ENCODE measurements around the gene TSHZ2. TPM values are rescaled to one million over a fixed set of nuclear protein-coding genes. Genes with fewer than 3 reads are reported as not detected.

Gene TSHZ2
- total RNA-seq, 4 donors from 2014 or later, result 10.3 to 15.0 (median 12.9) TPM

GRCh38 chr20:53016534-53017042 is 44.4 kb downstream of the TSHZ2 start:
- peak; percentile 72 for DNase-seq (ENCODE audit: extremely low spot score)
- H3K4me3 ChIP-seq, result no peak overlapping the region
- H3K36me3 ChIP-seq, result no peaks in the 10 kb centered on the region
- H3K27me3 ChIP-seq, result no peaks in the 10 kb centered on the region
- H3K27ac ChIP-seq (replicated peaks in 1 of 4), result no peak overlapping the region
- intact Hi-C loops (cut with DNase I), result no loop called here
- TF ChIP-seq EP300 (IDR thresholded peaks at IDR 0.05) (no peak), POLR2A (IDR thresholded peaks at IDR 0.05; ENCODE audit: low read depth) (no peak), CTCF (IDR thresholded peaks at IDR 0.05) (no peak), POLR2AphosphoS5 (IDR thresholded peaks at IDR 0.05) (no peak)
- 94% methylated on average over 5 of the region's 5 CpGs for WGBS
- peaks cover 0 to 9% (median 0%) of the 10 kb centered on the region in 4 donors for H3K4me1 ChIP-seq
- peaks cover 0 to 8% (median 6%) of the 10 kb centered on the region in 4 donors for H3K9me3 ChIP-seq

- H3K27me3 ChIP-seq, result no peaks in the 10 kb centered on the region
- H3K36me3 ChIP-seq, result no peaks in the 10 kb centered on the region
- no peak overlapping the region for H3K27ac ChIP-seq (replicated peaks in 1 of 4)
- no peak overlapping the region for H3K4me3 ChIP-seq
- H3K4me1 ChIP-seq, result peaks cover 0 to 9% (median 0%) of the 10 kb centered on the region in 4 donors
- WGBS, result 81% methylated on average over 4 of the region's 4 CpGs
- H3K9me3 ChIP-seq, result peaks cover 0 to 8% (median 6%) of the 10 kb centered on the region in 4 donors
- DNase-seq (ENCODE audit: extremely low spot score), result no peak
- no peak for TF ChIP-seq POLR2A (IDR thresholded peaks at IDR 0.05; ENCODE audit: low read depth)
- TF ChIP-seq EP300 (IDR thresholded peaks at IDR 0.05), result no peak
- no peak for TF ChIP-seq CTCF (IDR thresholded peaks at IDR 0.05)
- no peak for TF ChIP-seq POLR2AphosphoS5 (IDR thresholded peaks at IDR 0.05)
- intact Hi-C loops (cut with DNase I), result no loop called here
Measured at GRCh38 chr20:53017206-53017605, 45.0 kb downstream of the TSHZ2 start.

GRCh38 chr20:53019464-53019863 is 47.3 kb downstream of the TSHZ2 start:
- H3K27me3 ChIP-seq, result no peaks in the 10 kb centered on the region
- H3K27ac ChIP-seq (replicated peaks in 1 of 4), result no peak overlapping the region
- WGBS, result 82% methylated on average over 6 of the region's 6 CpGs
- intact Hi-C loops (cut with DNase I), result no loop called here
- H3K4me3 ChIP-seq, result no peak overlapping the region
- peaks cover 0 to under 1% (median 0%) of the 10 kb centered on the region in 4 donors for H3K9me3 ChIP-seq
- TF ChIP-seq POLR2A (IDR thresholded peaks at IDR 0.05; ENCODE audit: low read depth), result no peak
- TF ChIP-seq CTCF (IDR thresholded peaks at IDR 0.05), result no peak
- no peak for TF ChIP-seq EP300 (IDR thresholded peaks at IDR 0.05)
- TF ChIP-seq POLR2AphosphoS5 (IDR thresholded peaks at IDR 0.05), result no peak
- peaks cover 0 to 9% (median 0%) of the 10 kb centered on the region in 4 donors for H3K4me1 ChIP-seq
- H3K36me3 ChIP-seq, result no peaks in the 10 kb centered on the region
- peak; percentile 37 for DNase-seq (ENCODE audit: extremely low spot score)

- H3K4me3 ChIP-seq, result no peak overlapping the region
- H3K36me3 ChIP-seq, result no peaks in the 10 kb centered on the region
- WGBS, result 66% methylated on average over 4 of the region's 4 CpGs
- H3K27ac ChIP-seq (replicated peaks in 1 of 4), result no peak overlapping the region
- H3K27me3 ChIP-seq, result no peaks in the 10 kb centered on the region
- intact Hi-C loops (cut with DNase I), result no loop called here
- peaks cover 0 to 9% (median 0%) of the 10 kb centered on the region in 4 donors for H3K4me1 ChIP-seq
- DNase-seq (ENCODE audit: extremely low spot score), result peak; percentile 86
- TF ChIP-seq POLR2AphosphoS5 (IDR thresholded peaks at IDR 0.05), result no peak
- no peak for TF ChIP-seq CTCF (IDR thresholded peaks at IDR 0.05)
- no peak for TF ChIP-seq POLR2A (IDR thresholded peaks at IDR 0.05; ENCODE audit: low read depth)
- no peak for TF ChIP-seq EP300 (IDR thresholded peaks at IDR 0.05)
- no peaks in the 10 kb centered on the region for H3K9me3 ChIP-seq
Measured at GRCh38 chr20:53020376-53020775, 48.2 kb downstream of the TSHZ2 start.

- Histone ChIP-seq H3K27ac (replicated peaks in 1 of 4) (no peak overlapping the region), H3K36me3 (no peaks in the 10 kb centered on the region), H3K4me3 (no peak overlapping the region), H3K4me1 (peaks cover 0 to 9% (median 0%) of the 10 kb centered on the region in 4 donors), H3K27me3 (no peaks in the 10 kb centered on the region), H3K9me3 (no peaks in the 10 kb centered on the region)
- TF ChIP-seq POLR2AphosphoS5 (IDR thresholded peaks at IDR 0.05) (no peak), EP300 (IDR thresholded peaks at IDR 0.05) (no peak), POLR2A (IDR thresholded peaks at IDR 0.05; ENCODE audit: low read depth) (no peak), CTCF (IDR thresholded peaks at IDR 0.05) (no peak)
- peak; percentile 47 for DNase-seq (ENCODE audit: extremely low spot score)
- intact Hi-C loops (cut with DNase I), result no loop called here
- 74% methylated on average over 2 of the region's 2 CpGs for WGBS
Measured at GRCh38 chr20:53020834-53021233, 48.7 kb downstream of the TSHZ2 start.

All from esophagus muscularis mucosa (tissue), 4 donors.